HG03103 (cell line): ENCODE results near the gene METTL4.
"Not testable (repeated sequence)": the region's sequence is repeated elsewhere in the genome, so short reads cannot be mapped to it uniquely, and the experiment has no call there.

Experiments
- ATAC-seq: cut with Tn5 transposase; IDR thresholded peaks from one replicate; pipeline ENCODE4 v1.9.1; 2021; ENCODE audit warnings: low read depth; ENCODE audit not compliant: unreplicated experiment

METTL4 gene

DNA sequence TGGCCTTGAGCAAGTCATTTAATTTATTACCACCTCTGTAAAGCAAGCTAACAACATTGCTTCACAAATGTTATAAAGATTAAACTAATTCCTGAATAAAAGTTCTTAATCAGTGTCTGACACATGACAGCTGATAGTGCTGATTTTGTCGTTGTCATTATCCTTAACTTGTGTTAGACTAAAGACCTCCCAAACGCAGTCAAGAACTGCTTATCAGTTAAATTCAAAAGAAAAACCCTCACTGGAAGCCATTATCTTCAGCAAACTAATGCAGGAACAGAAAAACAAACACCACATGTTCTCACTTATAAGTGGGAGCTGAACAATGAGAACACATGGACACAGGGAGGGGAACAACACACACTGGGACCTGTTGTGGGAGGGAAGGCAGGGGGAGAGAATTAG is 46.5 kb downstream of the METTL4 start:
- not testable (repeated sequence) for ATAC-seq

- ATAC-seq: no peak
These were observed 49.2 kb downstream of the METTL4 start for GRCh38 chr18:2522112-2522511.

DNA sequence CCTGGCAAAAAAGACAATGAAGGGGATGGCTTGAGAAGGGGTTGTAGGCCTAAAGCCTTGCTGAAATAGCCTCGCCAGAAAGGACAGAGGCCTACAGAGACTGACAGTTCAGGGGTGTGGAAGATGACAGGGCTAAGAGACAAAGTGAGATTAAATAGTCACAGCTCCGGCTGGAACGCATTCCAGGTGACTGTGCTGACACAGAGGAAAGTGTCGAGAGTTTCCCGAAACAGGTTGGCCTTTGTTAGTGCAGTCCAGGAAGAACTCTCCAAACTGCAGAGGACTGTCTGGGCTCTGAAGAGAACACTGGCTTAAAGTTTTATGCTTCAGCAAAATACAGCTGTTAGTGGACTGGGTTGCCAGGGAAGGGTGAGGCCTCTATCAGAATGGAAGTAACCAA is 52.8 kb downstream of the METTL4 start:
- no peak for ATAC-seq

DNA sequence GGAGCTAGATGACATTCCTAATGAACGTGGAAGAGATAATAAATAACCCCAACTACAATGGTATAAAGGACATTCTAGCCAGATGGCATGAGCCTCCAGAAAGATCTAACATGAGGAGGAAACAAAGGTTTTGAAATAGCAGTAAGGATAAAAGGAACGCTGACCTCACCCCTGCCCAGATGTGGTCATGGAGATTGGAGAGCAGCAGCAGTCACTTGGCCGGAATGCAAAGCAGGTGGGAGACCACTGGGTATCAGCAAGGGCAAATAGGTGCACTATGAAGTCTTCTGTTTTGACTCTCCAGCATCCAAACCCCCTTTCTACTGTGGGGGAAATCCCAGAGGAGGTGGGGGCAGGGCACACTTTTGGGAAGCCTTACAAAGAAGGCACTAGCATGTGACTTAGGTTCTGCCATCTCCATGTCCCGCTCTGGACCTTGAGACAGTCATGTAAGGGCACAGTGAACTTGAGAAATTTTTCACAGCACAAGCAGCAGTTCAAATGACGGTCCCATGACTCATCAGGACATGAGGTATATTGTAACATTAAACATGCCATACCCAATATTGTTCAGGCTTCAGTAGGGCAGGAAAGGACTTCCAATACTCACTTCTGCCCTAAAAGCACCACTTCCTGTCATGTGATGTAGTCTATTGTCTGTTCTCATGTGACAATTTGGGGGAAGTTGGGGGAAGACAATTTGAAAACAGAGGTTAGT is 55.2 kb downstream of the METTL4 start:
- no peak for ATAC-seq

- ATAC-seq: no peak
These were observed 56.0 kb downstream of the METTL4 start for GRCh38 chr18:2515171-2515787.

DNA sequence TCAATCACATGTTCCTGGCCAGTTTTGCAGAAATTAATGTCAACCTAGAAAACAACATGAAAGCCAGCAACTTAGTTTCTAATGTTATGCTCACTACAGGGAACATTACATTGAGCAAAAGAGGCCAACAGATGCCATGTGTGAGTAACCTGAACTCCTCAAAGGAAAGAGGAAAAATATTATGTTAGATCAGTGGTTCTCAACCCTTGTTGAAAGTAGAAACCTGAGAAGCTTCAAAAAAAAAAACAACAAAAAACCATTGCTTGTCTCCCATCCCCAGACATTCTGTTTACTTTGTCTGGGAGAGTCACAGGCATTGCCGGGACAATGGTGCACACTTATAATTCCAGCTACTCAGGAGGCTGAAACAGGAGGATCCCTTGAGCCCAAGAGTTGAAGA is 57.7 kb downstream of the METTL4 start:
- ATAC-seq: no peak

- ATAC-seq: no peak
These were observed 59.2 kb downstream of the METTL4 start for GRCh38 chr18:2512059-2512458.

GRCh38 chr18:2511451-2511850 is 59.9 kb downstream of the METTL4 start:
- ATAC-seq: no peak

- ATAC-seq: no peak
These were observed 60.9 kb downstream of the METTL4 start for GRCh38 chr18:2510416-2510815.

- no peak for ATAC-seq
These were observed 62.6 kb downstream of the METTL4 start for GRCh38 chr18:2508678-2509077.

- no peak for ATAC-seq
These were observed 63.1 kb downstream of the METTL4 start for GRCh38 chr18:2508155-2508554.

DNA sequence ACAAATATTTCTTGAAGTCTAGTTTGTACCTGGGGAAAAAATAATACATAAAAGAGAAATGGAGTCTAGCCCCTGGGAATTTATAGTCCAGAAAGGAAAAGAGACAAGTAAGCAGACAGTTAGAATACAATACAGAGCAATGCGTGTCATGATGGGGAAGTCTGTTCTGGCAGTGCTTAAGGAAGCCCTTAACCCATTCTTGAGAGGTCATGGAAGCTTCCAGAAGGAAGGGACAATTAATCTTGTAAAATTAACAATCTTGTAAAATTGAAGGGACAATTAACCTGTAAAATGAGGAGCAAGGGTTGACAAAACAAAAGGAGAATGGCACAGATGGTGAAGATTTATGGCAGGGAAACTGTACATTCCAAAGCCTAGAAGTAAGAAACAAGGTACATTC is 66.7 kb downstream of the METTL4 start:
- ATAC-seq: no peak

- ATAC-seq: no peak
These were observed 68.4 kb downstream of the METTL4 start for GRCh38 chr18:2502880-2503279.

DNA sequence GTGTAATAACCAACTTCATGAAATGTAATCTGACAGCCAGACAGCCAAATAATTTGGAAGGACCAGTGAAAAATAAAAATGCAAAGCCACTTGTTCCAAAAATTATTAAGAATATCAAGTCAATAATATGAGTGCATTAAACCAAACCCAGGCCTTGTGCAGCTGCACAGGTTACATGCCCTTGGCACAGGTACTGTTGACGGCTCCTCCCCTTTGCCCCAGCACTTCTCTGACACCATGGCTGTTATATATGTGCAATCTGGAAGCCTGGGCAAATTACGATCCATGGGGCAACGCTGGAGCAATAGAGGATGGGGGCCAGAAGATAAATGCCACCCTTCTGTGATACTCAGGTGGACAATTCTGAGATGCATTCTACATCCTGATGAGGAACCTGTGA is 68.9 kb downstream of the METTL4 start:
- ATAC-seq: no peak

DNA sequence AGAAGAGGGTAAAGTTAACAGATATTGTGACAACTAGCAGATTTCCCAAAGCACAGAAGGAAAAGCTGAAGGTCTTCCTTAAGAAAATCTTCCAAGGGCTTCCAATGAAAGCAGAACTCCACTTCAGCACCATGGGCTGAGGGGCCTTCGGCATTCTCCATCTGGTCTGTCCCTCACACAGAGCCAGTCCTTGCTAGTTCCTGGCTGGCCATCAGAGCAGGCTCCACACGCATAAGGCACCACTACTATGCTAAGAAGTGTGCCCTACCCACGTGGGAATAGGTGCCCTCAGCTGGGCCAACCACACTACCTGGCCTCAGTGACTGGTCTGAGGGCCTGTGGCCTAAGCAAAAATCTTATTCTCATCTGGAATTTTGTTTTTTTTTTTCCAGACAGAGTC is 73.5 kb downstream of the METTL4 start:
- no peak for ATAC-seq

DNA sequence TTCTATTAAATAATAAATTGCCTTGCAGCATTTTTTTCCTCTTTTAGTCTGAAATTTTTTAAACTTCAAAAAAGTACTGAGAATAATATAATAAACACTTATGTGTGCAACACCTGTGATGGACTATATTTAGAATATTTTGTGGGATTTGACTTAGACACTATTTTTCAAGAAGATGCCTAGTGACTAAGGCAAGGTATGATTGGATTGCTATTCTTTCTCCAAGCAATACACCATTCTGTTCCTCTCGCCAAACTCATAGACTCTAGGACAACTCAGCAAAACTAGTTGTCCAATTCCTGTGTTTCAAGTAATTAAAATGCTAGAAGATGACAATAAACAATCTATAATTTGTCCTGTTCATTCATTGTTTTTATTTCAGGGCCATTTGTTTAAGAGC is 75.9 kb downstream of the METTL4 start:
- no peak for ATAC-seq

GRCh38 chr18:2494921-2495320 is 76.4 kb downstream of the METTL4 start:
- no peak for ATAC-seq
